Transverse colon (tissue), 3 donors: Measurements from ENCODE around the gene MGMT.

Source experiments
- CTCF ChIP-seq, 5 experiments: fragments of 200-600 bp in 3 of 5; fragments of 450-650 bp in 2 of 5; sonication (generic) in 3 of 5; IDR thresholded peaks; 1 replicate in 2 of 5; 2 replicates in 3 of 5; pipeline ENCODE4 v1.5.1; 2016 to 2017; ENCODE audit warnings: antibody characterized with exemption in 5 of 5, inconsistent platforms in 3 of 5, mild to moderate bottlenecking in 2 of 5, moderate library complexity in 1 of 5
- POLR2A ChIP-seq: fragments of 450-650 bp; IDR thresholded peaks from one replicate; pipeline ENCODE4 v1.6.1; 2016; ENCODE audit warnings: antibody characterized with exemption, mild to moderate bottlenecking, moderate library complexity

- TF ChIP-seq CTCF (IDR thresholded peaks at IDR 0.05), result no peak
- no peak for TF ChIP-seq POLR2A
Observed at GRCh38 chr10:129653861-129654260, 186.8 kb downstream of the MGMT start.
